Sigmoid colon (tissue), 4 donors: ENCODE data around the gene ASF1B.

Experiments
- CTCF ChIP-seq, 4 experiments: fragments of 450-650 bp in 3 of 4; fragments of 200-600 bp in 1 of 4; IDR thresholded peaks; one replicate each; pipeline ENCODE4 v1.5.1; 2016 to 2019; ENCODE audit warnings: antibody characterized with exemption in 4 of 4, mild to moderate bottlenecking in 3 of 4, moderate library complexity in 2 of 4
- POLR2A ChIP-seq, 2 donors: fragments of 450-650 bp; IDR thresholded peaks; one replicate each; pipeline ENCODE4 v1.6.1; 2016; ENCODE audit warnings: antibody characterized with exemption in 2 of 2, mild to moderate bottlenecking in 2 of 2, moderate library complexity in 2 of 2
- POLR2AphosphoS5 ChIP-seq, 4 donors: sonication (generic); formaldehyde crosslinking; IDR thresholded peaks; one replicate each; pipeline ENCODE4 v1.6.1; 2017; ENCODE audit warnings: antibody characterized with exemption in 4 of 4

- TF ChIP-seq POLR2A (IDR thresholded peaks at IDR 0.05) (no peak), CTCF (IDR thresholded peaks at IDR 0.05) (no peak), POLR2AphosphoS5 (IDR thresholded peaks at IDR 0.05) (no peak)
These were observed 14.6 kb upstream of the ASF1B start for GRCh38 chr19:14150770-14151661.
